Measurements from ENCODE around the gene ATAD1. TPM values are rescaled to one million over a fixed set of nuclear protein-coding genes. Genes with fewer than 3 reads are reported as not detected.

Gene ATAD1
- total RNA-seq, 1 experiment from 2014 or later, result 48.8 TPM

DNA sequence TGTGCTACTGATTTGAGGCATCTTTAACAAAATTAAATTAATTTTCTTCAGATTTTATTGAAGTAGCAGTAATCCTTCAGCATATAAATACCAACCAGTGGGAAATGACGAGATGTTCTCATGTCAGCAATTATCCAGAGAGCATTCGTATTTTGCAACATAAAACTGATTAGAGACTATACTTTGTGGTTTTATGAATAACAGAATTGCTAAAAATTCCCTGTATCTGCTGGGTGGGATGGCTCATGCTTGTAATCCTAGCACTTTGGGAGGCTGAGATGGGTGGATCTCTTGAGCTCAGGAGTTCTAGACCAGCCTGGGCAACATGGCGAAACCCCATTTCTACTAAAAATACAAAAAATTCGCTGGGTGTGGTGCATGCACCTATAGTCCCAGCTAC lies 56.9 kb downstream of the ATAD1 start:
- Mint-ChIP-seq H3K27ac (ENCODE audit: unreplicated experiment) (no peak overlapping the region), H3K4me1 (ENCODE audit: low read depth, unreplicated experiment) (peaks cover 6% of the 10 kb centered on the region), H3K9me3 (ENCODE audit: unreplicated experiment) (no peaks in the 10 kb centered on the region), H3K27me3 (ENCODE audit: insufficient read depth, unreplicated experiment) (no peaks in the 10 kb centered on the region), H3K36me3 (ENCODE audit: insufficient read depth, unreplicated experiment) (peaks cover 12% of the 10 kb centered on the region), H3K4me3 (ENCODE audit: unreplicated experiment) (no peak overlapping the region)
- Histone ChIP-seq H3K4me1 (peaks cover 17% of the 10 kb centered on the region), H3K27me3 (replicated peaks; ENCODE audit: control insufficient read depth, insufficient read depth, low read length) (no peaks in the 10 kb centered on the region), H3K4me3 (ENCODE audit: low read depth, low read length) (no peak overlapping the region), H3K9me3 (no peaks in the 10 kb centered on the region), H3K36me3 (ENCODE audit: control insufficient read depth, insufficient read depth, low read length) (no peaks in the 10 kb centered on the region)
- CTCF ChIA-PET, result no interaction called here
- BruUV-seq (replicated peaks), result no TSS peak
- POLR2A ChIA-PET, result no interaction called here
- intact Hi-C loops (cut with micrococcal nuclease; ENCODE audit: unreplicated experiment), result no loop called here
- no peak for DNase-seq
- TF ChIP-seq, protein P1, sequence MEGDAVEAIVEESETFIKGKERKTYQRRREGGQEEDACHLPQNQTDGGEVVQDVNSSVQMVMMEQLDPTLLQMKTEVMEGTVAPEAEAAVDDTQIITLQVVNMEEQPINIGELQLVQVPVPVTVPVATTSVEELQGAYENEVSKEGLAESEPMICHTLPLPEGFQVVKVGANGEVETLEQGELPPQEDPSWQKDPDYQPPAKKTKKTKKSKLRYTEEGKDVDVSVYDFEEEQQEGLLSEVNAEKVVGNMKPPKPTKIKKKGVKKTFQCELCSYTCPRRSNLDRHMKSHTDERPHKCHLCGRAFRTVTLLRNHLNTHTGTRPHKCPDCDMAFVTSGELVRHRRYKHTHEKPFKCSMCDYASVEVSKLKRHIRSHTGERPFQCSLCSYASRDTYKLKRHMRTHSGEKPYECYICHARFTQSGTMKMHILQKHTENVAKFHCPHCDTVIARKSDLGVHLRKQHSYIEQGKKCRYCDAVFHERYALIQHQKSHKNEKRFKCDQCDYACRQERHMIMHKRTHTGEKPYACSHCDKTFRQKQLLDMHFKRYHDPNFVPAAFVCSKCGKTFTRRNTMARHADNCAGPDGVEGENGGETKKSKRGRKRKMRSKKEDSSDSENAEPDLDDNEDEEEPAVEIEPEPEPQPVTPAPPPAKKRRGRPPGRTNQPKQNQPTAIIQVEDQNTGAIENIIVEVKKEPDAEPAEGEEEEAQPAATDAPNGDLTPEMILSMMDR (IDR thresholded peaks at IDR 0.05; ENCODE audit: insufficient read depth in 1 of 2, low read depth in 1 of 2, low read length in 1 of 2, severe bottlenecking in 1 of 2, unreplicated experiment in 1 of 2), result no peak

DNA sequence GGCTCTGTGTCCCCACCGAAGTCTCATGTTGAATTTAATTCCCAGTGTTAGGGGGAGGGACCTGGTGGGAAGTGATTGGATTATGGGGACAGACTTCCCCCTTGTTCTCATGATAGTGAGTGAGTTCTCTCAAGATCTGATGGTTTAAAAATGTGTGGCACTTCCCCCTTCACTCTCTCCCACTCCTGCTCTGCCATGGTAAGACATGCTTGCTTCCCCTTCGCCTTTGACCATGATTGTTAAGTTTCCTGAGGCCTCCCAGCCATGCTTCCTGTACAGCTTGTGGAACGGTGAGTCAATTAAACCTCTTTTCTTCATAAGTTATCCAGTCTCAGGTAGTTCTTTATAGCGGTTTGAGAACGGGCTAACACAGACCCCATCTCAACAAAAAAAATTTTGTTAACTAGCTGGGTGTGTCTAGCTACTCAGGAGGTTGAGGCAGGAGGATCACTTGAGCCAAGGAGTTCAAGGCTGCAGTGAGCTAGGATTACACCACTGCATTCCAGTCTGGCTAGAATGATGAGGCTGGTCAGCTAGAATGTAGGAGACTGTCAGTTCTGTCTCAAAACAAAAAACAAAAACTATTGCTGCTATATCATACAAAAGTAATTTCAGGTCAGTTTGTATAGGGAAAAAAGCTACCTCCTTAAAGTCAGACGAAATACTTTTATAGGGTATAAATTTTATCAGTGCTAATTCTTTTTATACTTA lies 57.7 kb downstream of the ATAD1 start:
- peaks cover 17% of the 10 kb centered on the region for H3K4me1 ChIP-seq
- H3K36me3 Mint-ChIP-seq (ENCODE audit: insufficient read depth, unreplicated experiment), result peaks cover 16% of the 10 kb centered on the region
- TF ChIP-seq, protein P1 (IDR thresholded peaks at IDR 0.05; ENCODE audit: insufficient read depth in 1 of 2, low read depth in 1 of 2, low read length in 1 of 2, severe bottlenecking in 1 of 2, unreplicated experiment in 1 of 2), result no peak
- no peaks in the 10 kb centered on the region for H3K9me3 ChIP-seq
- H3K9me3 Mint-ChIP-seq (ENCODE audit: unreplicated experiment), result no peaks in the 10 kb centered on the region
- peaks cover 6% of the 10 kb centered on the region for H3K4me1 Mint-ChIP-seq (ENCODE audit: low read depth, unreplicated experiment)
- H3K4me3 Mint-ChIP-seq (ENCODE audit: unreplicated experiment), result no peak overlapping the region
- H3K27ac Mint-ChIP-seq (ENCODE audit: unreplicated experiment), result no peak overlapping the region
- H3K36me3 ChIP-seq (ENCODE audit: control insufficient read depth, insufficient read depth, low read length), result no peaks in the 10 kb centered on the region
- BruUV-seq (replicated peaks), result no TSS peak
- H3K27me3 Mint-ChIP-seq (ENCODE audit: insufficient read depth, unreplicated experiment), result no peaks in the 10 kb centered on the region
- intact Hi-C loops (cut with micrococcal nuclease; ENCODE audit: unreplicated experiment), result no loop called here
- no peaks in the 10 kb centered on the region for H3K27me3 ChIP-seq (replicated peaks; ENCODE audit: control insufficient read depth, insufficient read depth, low read length)
- ChIA-PET CTCF (interaction anchor here (0.7 to 0.9 kb wide), 2 partner anchors 28 to 99 kb away, joined by 3 to 4 read pairs; no protein-coding TSS in a partner anchor), POLR2A (no interaction called here)
- DNase-seq, result no peak
- H3K4me3 ChIP-seq (ENCODE audit: low read depth, low read length), result no peak overlapping the region

DNA sequence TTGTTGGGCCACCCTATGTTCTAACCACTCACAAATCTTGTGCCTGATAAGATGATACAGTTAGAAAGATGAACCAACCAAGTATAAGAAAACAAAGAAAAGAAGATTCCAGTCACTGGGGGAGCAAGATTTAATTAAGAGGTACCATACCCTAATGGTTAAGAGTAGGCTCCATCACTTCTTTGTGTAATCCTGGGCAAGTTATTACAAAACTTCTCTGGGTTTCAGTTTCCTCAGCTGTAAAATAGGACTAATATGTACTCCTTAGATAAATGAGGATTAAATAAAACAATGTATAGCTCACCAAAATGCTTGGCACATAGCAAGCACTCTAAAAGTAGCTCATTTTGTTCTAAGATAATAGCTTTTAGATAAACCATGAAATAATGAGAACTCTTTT lies 58.5 kb downstream of the ATAD1 start:
- intact Hi-C loops (cut with micrococcal nuclease; ENCODE audit: unreplicated experiment), result no loop called here
- Mint-ChIP-seq H3K9me3 (ENCODE audit: unreplicated experiment) (no peaks in the 10 kb centered on the region), H3K4me3 (ENCODE audit: unreplicated experiment) (no peak overlapping the region), H3K27ac (ENCODE audit: unreplicated experiment) (no peak overlapping the region), H3K4me1 (ENCODE audit: low read depth, unreplicated experiment) (peaks cover under 1% of the 10 kb centered on the region), H3K27me3 (ENCODE audit: insufficient read depth, unreplicated experiment) (no peaks in the 10 kb centered on the region), H3K36me3 (ENCODE audit: insufficient read depth, unreplicated experiment) (peaks cover 8% of the 10 kb centered on the region)
- no peaks in the 10 kb centered on the region for H3K9me3 ChIP-seq
- CTCF ChIA-PET, result interaction anchor here (0.9 kb wide), 1 partner anchor 27 kb away, joined by 4 read pairs; no protein-coding TSS in a partner anchor
- DNase-seq, result no peak
- BruUV-seq (replicated peaks), result no TSS peak
- no peak overlapping the region for H3K4me3 ChIP-seq (ENCODE audit: low read depth, low read length)
- no peaks in the 10 kb centered on the region for H3K27me3 ChIP-seq (replicated peaks; ENCODE audit: control insufficient read depth, insufficient read depth, low read length)
- H3K36me3 ChIP-seq (ENCODE audit: control insufficient read depth, insufficient read depth, low read length), result no peaks in the 10 kb centered on the region
- TF ChIP-seq, protein P1 (IDR thresholded peaks at IDR 0.05; ENCODE audit: insufficient read depth in 1 of 2, low read depth in 1 of 2, low read length in 1 of 2, severe bottlenecking in 1 of 2, unreplicated experiment in 1 of 2), result no peak
- POLR2A ChIA-PET, result no interaction called here
- H3K4me1 ChIP-seq, result peaks cover 17% of the 10 kb centered on the region
